Occipital lobe (tissue), 2 donors: ENCODE results near the gene TTC7B. TPM values are rescaled to one million over a fixed set of nuclear protein-coding genes. Genes with fewer than 3 reads are reported as not detected.

Experiments
- DNase-seq: peaks from one replicate; lab custom pipeline; 2025; lab: John Stamatoyannopoulos, UW
- total RNA-seq: library from RNA; depleted of rRNA; stranded (reverse); fragments of >200 nt; gene quantifications from one replicate; pipeline ENCODE4 v1.2.3, GENCODE V29; 2014

The TTC7B gene
- total RNA-seq, 1 donor from 2014 or later, result 23.2 TPM

- DNase-seq, result no peak
These were observed 38.9 kb downstream of the TTC7B start for GRCh38 chr14:90777358-90777757.

- DNase-seq, result no peak
These were observed 40.8 kb downstream of the TTC7B start for GRCh38 chr14:90775441-90775840.

GRCh38 chr14:90774316-90774715 lies 41.9 kb downstream of the TTC7B start:
- DNase-seq, result no peak

- DNase-seq, result no peak
These were observed 42.5 kb downstream of the TTC7B start for GRCh38 chr14:90773705-90774104.

- no peak for DNase-seq
These were observed 43.1 kb downstream of the TTC7B start for GRCh38 chr14:90773196-90773486.

GRCh38 chr14:90767899-90768298 lies 48.3 kb downstream of the TTC7B start:
- no peak for DNase-seq

- no peak for DNase-seq
These were observed 55.5 kb downstream of the TTC7B start for GRCh38 chr14:90760591-90761316.

- DNase-seq, result no peak
These were observed 56.2 kb downstream of the TTC7B start for GRCh38 chr14:90760078-90760444.

GRCh38 chr14:90759370-90760077 lies 56.7 kb downstream of the TTC7B start:
- DNase-seq, result peak; percentile 20

GRCh38 chr14:90758959-90759358 lies 57.3 kb downstream of the TTC7B start:
- peak; percentile 51 for DNase-seq

- DNase-seq, result peak; percentile 84
These were observed 58.0 kb downstream of the TTC7B start for GRCh38 chr14:90758028-90758889.

- peak; percentile 71 for DNase-seq
These were observed 58.8 kb downstream of the TTC7B start for GRCh38 chr14:90757452-90757851.

- DNase-seq, result no peak
These were observed 59.4 kb downstream of the TTC7B start for GRCh38 chr14:90756755-90757345.

GRCh38 chr14:90755661-90756304 lies 60.4 kb downstream of the TTC7B start:
- no peak for DNase-seq

GRCh38 chr14:90753456-90754005 lies 62.7 kb downstream of the TTC7B start:
- no peak for DNase-seq

GRCh38 chr14:90750701-90751100 lies 65.5 kb downstream of the TTC7B start:
- DNase-seq, result no peak

GRCh38 chr14:90750191-90750590 lies 66.0 kb downstream of the TTC7B start:
- DNase-seq, result no peak

- DNase-seq, result no peak
These were observed 68.3 kb downstream of the TTC7B start for GRCh38 chr14:90747909-90748308.

- no peak for DNase-seq
These were observed 72.4 kb downstream of the TTC7B start for GRCh38 chr14:90743826-90744225.

- DNase-seq, result no peak
These were observed 72.8 kb downstream of the TTC7B start for GRCh38 chr14:90743425-90743824.

- no peak for DNase-seq
These were observed 73.5 kb downstream of the TTC7B start for GRCh38 chr14:90742729-90743128.
